Ramos (cell line): ENCODE results near the gene CCN5.

Experiments
- in situ Hi-C: fragments of 300-500 bp; cut with MboI; formaldehyde crosslinking; loops from one replicate; pipeline ENCODE4 v1.14.3; 2022; ENCODE audit warnings: low sequenced_read_pairs; ENCODE audit not compliant: unreplicated experiment

Gene CCN5

DNA sequence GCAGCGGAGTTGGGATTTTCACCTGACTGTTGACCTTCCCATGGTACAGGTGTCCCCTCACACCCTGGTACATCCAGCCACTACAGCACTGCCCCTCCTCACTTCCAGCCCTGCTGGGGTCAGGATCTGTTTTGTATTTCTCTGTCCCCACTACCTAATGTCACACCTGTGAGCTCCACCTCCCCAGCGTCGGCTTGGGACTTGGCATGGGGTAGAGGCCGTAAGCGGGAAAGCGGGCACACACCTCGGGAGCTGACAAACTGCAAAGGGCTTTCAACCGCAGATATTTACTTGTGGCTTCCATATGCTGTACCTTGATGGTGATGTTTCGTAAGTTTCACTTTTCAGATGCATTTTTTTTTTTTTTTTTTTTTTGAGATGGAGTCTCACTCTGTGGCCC, 5.4 kb upstream of the CCN5 start:
- in situ Hi-C loops: no loop called here

DNA sequence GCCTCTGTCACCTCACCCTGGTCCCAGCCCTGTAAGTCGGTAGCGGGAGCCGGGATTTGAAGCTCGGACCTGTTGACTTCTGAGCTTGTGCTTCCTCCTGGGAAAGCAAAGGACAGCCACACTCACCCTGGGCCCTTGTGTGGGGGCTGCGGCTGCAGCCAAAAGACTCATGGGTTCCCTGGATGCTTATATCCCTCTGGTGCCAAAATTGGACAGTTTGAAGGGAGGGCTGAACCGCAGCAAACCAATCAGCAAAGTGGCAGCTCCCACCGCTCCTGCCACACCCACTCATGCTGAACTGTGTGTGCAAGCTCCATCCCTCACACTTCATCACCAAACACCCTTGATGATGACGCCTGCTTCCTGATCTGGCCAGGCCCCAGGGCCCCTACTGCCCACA, 3.9 kb upstream of the CCN5 start:
- in situ Hi-C loops: no loop called here

DNA sequence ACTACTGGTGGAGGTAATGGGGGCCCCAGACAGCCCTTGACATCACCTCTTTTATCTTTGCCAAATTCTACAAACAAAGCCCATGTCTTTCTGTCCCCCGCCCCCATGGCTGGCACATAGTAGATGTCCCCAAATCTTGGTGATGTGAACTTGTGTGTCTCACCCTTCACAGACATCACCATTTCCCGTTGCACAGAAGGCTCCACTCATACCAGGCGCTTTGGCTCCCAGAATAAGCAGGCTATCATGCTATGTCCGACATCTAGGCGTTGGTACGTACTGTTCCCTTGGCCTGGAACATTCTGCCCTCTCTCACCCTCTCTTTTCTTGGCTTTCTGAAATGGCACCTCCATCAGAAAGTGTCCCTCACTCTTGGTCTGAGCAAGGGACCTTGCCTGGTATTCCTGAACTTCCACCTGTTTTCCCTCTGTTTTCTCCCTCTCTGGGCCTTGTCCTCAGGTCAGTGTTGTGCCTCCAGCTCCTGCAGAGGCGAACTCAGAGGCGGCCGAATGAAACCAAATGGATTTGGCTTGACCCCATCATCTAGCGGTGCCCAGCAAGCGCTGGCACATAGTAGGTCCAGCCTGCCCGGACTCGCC, 968 bp upstream of the CCN5 start:
- in situ Hi-C loops: no loop called here

DNA sequence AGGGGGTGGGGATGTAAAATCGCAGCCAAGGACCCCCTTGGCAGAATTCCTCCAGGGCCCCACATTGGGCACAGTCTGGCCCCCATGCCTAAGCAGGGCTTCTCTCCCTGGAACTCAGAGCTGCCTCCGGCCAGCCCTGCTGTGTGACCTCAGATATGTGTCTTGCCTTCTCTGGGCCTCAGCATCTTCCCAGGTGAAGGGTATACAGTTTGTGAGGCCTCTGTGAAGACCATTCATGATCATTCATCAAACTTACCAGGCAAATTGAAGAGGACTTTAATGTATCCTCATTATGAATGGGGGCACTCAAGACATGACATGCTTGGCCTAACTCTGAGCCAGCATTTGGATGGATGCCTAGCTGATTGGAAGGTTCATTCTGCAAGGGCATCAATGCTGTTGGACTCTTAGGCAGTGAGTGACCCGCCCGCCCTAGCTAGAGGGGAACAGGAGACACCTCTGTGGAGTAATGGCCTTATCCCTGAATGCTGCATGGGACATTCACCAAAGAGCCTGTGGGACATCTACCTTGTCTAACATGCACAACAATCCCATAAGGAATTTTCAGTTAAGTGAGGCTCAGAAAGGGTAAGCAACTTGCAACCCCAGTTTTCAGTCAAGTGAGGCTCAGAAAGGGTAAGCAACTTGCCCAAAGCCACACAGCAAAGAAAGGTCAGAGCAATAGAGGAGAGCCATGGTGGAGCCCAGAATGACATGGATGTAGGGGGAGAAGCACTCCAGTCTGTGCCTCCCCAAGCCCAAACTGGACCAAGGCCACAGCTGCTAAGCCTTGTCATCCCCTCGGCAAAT, 535 bp downstream of the CCN5 start:
- in situ Hi-C loops: no loop called here

DNA sequence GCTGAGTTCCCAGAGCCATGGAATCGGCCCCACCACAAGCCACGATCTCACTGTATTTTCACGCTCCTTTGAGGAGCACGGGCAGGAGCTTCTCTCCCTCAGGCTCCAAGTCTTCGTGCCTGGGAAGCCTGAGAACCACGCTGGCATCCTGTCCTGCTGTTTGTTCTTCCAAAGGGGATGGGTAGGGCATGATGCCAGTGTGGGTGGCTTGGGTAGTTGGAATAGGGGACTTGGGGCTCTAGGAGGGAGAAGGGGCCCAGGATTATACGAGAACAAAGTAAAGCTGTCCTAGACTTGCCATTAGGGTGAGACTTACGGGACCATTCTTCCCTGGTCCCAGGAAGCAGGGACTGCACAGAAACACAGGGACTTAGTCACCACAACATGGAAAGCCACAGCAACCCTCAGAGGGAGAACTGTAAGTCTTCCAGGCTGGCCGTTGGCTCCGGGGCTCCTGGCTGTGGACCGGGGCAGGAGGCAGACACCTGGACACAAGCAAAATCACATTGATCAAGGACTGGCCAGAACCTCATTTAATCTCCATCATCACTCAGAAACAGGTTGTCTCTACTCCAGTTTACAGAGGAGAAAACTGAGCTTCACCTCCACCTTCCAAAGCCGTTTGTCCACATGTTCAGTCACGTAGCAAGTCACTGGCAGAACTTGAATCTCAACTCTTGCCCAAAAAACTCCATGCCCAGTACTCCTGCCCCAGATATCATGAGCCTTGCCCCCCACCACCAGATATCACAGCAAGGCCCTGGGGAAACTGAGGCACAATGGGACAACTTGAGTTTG, 1.3 kb downstream of the CCN5 start:
- in situ Hi-C loops: no loop called here

DNA sequence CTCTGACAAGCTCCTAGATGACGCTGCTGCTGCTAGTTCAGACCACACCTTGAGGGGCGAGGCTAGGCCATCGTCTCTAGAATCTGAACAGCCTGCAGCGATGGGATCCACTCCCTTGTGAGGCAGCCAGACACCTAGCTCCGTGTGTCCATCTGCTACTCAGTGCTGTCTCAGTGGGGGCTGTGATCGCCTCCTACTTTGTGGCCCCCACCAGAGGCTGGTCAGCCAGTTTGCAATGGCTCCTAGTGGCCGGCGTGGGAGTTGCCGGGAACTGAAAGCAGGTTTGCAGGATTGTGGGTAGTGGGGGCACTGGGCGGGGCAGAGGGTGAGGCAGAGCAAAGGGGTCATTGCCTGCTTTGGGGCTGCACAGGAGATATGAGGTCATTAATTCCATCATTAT, 2.8 kb downstream of the CCN5 start:
- in situ Hi-C loops: no loop called here

DNA sequence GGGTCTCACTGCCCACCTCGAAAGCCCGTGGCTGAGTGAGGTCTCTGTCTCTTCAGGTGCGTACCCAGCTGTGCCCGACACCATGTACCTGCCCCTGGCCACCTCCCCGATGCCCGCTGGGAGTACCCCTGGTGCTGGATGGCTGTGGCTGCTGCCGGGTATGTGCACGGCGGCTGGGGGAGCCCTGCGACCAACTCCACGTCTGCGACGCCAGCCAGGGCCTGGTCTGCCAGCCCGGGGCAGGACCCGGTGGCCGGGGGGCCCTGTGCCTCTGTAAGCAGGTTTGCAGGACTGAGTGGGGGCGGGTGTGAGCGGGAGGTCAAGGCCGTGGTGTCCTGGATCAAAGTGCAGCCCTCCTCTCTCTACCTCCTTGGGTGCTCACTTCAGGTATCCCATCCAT, 4.7 kb downstream of the CCN5 start:
- in situ Hi-C loops: no loop called here

DNA sequence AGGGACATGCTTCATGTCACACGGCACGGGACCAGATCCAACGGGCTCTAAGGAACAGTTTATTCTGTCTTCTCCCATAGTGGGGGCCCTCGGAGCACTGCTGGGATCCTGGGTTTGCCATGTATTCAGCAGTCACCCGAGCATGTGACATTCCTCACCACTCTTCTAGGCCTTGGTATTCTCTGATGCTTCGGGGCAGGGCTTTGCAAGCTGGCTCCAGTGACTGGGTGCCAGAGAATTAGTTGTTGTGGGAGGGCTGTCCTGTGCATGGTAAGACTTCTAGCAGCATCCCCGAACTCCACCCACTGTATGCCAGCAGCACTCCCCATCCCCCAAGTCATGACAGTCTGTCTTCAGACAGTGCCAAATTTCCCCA, 5.4 kb downstream of the CCN5 start:
- in situ Hi-C loops: no loop called here

DNA sequence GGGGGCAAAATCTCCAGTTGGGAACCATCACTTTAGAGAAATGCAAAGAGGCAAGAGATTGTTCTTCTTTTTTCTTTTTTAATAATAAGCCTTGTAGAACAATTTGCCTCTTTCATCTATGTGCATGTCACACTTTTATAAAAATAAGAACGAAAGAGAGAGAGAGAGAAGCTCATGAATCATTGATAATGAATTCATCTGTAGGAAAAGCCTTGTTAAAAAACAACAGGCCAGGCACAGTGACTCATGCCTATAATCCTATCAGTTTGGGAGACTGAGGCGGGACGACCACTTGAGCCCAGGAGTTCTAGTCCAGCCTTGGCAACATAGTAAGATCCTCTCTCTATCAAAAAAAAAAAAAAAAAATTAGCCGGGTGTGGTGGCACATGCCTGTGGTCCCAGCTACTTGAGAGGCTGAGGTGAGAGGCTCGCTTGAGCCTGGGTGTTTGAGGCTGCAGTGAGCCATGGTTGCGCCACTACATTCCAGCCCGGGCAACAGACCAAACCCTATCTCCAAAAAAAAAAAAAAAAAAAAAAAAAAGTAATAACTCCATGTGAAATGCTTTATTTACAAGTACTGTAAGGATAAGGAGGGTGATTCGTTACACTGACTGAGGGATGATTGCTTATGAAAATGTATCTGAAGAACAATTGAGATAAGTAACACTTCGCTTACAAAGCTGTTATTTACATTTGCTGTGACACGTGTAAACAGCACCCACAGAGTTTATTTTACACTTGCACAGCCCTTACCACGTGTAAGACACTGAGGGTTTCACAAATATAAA, 6.0 kb downstream of the CCN5 start:
- in situ Hi-C loops: no loop called here

DNA sequence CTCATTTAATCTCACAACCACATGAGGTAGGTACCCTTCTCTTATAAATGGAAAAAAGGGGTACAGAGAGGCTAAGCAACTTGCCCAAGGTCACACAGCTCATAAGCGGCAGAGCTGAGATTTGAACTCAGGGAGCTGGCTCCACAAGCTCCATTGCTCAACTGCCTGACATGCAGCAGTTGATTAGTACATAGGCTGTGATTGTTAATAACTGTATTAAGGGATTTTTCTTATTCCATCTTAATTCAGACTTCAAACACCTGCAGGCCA, 6.6 kb downstream of the CCN5 start:
- in situ Hi-C loops: no loop called here

DNA sequence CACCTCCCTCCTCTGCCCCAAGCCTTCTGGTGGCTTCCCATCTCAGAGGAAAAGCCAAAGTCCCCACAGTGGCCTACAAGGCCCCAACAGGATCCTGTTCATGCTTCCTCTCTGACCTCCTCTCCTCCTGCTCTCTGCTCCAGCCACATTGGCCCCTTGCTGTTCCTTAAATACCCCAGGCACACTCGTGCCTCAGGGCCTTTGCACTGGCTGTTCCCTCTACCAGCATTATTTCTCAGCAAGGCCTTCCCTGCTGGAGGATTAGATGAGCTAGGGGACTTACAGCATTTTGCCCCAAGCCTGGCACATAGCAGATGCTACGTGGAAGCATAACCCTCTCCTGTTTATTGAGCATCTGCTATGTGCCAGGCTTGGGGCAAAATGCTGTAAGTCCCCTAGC, 7.8 kb downstream of the CCN5 start:
- in situ Hi-C loops: no loop called here

DNA sequence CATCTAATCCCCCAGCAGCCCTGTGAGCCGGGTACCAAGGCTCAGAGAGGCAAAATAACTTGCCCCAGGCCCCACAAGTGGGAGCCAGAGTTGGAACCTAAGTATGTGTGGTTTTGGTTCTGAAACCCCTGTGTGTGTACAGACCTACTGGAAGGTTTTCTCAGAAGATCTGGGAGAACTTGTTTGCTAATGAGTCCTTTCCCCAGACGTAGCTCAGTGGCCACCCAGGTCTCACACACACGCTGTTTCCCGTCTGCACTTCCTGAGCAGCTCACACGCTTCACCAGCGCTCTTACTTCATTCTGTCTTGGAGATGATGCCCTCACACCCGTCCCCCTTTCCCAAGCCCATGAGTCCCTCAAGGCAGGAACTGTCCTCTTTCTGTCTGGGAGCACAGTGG, 8.2 kb downstream of the CCN5 start:
- in situ Hi-C loops: no loop called here

DNA sequence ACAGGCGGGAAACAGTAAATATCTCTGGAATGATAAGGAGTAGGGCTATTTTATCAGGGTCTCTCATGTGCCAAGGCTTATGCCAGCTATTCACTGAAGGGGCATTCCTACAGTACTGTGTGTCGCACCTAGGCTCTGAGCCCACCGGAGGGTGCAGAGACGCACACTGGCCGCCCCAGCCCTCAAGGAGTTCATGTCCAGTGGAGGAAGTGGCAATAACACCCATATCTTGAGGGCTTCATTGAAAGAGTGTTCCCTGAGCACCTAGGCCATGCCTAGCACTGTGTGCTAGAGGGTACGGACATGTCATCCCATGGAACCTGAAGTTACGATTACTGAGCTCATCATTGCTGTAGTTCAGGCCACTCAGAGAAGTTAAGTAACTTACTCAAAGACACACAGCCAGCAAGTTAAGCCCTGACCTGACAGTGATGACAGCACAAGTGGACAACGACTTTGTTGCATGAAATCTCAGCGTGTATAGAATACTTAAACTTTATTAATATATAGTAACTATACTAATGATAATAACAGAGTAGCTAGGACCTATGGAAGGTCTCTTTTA, 8.7 kb downstream of the CCN5 start:
- in situ Hi-C loops: no loop called here

DNA sequence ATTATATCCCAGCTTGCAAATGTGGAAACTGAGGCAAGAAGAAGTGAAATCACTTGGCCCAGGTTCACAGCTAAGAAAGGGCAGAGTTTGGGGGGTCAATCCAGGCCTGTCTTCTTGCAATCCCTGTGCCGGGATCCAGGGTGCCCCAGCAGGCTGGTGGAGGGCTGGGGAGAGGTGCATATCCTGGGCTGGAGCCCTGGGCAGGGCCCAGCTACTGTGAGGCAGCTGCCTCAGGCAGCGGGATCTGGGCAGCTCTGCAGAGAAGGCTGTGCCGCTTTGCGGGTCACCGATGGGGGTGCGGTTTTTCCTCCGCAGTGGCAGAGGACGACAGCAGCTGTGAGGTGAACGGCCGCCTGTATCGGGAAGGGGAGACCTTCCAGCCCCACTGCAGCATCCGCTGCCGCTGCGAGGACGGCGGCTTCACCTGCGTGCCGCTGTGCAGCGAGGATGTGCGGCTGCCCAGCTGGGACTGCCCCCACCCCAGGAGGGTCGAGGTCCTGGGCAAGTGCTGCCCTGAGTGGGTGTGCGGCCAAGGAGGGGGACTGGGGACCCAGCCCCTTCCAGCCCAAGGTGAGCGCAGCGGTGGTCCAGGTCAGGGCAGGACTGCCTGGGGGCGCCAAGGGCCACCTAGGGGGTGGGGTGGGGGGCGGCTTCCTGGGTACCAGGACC, 9.4 kb downstream of the CCN5 start:
- in situ Hi-C loops: no loop called here

DNA sequence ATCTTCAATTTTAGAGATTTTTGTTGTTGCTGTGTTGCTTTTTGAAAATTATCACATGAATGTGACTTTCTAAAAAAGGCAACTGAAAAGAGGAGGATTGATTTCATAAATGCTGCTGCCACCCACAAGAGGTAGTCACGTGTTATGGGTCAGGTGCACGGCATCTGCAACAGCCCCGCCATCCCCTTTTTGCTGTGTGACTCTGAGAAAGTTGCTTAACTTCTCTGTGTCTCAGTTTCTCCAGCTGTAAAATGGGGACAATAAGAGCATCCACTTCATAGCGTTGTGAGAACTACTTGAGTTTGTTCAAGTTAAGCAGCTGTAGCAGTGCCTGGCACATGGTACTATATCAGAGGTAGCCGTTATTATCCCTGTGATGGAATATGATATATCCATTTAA, 10.7 kb downstream of the CCN5 start:
- in situ Hi-C loops: no loop called here

DNA sequence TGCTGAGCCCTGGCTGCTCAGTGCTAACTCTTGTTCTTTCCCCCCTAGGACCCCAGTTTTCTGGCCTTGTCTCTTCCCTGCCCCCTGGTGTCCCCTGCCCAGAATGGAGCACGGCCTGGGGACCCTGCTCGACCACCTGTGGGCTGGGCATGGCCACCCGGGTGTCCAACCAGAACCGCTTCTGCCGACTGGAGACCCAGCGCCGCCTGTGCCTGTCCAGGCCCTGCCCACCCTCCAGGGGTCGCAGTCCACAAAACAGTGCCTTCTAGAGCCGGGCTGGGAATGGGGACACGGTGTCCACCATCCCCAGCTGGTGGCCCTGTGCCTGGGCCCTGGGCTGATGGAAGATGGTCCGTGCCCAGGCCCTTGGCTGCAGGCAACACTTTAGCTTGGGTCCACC, 11.9 kb downstream of the CCN5 start:
- in situ Hi-C loops: no loop called here

DNA sequence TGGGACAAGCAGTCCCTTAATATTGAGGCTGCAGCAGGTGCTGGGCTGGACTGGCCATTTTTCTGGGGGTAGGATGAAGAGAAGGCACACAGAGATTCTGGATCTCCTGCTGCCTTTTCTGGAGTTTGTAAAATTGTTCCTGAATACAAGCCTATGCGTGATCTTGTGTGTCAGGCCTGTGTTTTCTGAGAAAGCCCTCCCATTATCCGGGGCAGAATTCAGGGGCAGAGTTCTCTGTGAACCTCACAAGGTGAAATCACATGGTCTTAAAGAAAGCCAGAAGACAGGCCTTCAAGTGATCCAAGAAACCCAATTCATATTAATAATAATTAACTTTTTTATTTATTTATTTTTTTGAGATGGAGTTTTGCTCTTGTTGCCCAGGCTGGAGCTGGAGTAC, 12.5 kb downstream of the CCN5 start:
- in situ Hi-C loops: no loop called here

DNA sequence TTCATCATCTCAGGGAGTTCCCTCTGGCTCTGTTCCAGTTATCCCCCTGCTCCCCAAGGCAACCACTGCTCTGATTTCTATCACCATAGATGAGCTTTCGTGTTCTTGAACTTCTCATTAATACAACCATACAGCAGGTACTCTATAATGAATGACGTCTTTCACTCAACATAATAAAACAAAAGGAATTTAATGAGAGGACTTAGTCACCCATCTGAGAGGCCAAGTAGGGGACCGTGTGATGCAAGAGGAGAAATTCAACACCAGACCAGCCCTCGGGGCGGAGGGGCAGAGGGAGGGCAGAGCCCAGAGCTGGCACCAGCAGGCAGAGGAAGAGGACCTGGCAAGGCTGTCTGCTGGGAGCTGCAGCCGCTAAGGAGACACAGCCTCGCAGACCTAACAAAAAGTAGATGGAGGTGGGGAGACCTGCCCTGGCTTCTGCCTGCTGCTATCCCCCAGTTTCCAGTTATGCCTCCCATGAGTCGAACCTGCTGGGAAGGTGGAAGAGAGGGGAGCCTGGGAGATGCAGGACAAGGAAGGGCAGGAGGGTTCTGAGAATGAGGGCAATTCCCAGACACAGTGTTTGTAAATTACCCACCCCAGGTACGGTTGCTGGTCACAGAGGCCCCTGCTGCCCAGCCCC, 13.8 kb downstream of the CCN5 start:
- in situ Hi-C loops: no loop called here

DNA sequence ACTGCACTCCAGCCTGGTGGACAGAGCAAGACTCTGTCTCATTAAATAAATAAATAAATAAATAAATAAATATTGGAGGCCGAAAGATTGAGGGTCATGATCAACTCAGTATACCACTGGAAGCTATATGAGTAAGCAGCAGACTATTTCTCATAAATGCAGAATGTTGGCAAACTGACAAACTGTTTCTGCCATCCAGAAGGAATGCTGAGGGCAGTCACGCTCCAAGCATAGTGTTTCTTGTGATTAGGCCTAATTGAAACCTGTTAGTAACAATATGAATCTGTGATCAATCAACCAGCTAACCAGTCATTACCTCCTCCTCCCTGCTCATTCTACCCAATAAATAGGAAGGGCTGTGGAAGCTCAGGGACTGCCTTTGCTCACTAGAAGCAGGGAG, 15.3 kb downstream of the CCN5 start:
- in situ Hi-C loops: loop anchor here (5.0 kb wide), 1 partner anchor 43 kb away; no protein-coding TSS in a partner anchor
